Prostate gland (tissue), 2 donors: Measurements from ENCODE around the gene ACP6.

ENCODE experiments used
- POLR2A ChIP-seq: fragments of 450-650 bp; IDR thresholded peaks from one replicate; pipeline ENCODE4 v1.6.1; 2016; ENCODE audit warnings: antibody characterized with exemption, mild to moderate bottlenecking
- POLR2AphosphoS5 ChIP-seq: sonication (generic); formaldehyde crosslinking; IDR thresholded peaks from one replicate; pipeline ENCODE4 v1.6.1; 2017; ENCODE audit warnings: antibody characterized with exemption
- TF ChIP-seq, protein P1 (sequence below), 4 experiments: fragments of 200-600 bp in 2 of 4; fragments of 450-650 bp in 2 of 4; sonication (generic) in 2 of 4; IDR thresholded peaks; 1 replicate in 3 of 4; 2 replicates in 1 of 4; pipeline ENCODE4 v1.5.1; 2016 to 2019; ENCODE audit warnings: antibody characterized with exemption in 4 of 4, mild to moderate bottlenecking in 2 of 4, moderate library complexity in 2 of 4

DNA sequence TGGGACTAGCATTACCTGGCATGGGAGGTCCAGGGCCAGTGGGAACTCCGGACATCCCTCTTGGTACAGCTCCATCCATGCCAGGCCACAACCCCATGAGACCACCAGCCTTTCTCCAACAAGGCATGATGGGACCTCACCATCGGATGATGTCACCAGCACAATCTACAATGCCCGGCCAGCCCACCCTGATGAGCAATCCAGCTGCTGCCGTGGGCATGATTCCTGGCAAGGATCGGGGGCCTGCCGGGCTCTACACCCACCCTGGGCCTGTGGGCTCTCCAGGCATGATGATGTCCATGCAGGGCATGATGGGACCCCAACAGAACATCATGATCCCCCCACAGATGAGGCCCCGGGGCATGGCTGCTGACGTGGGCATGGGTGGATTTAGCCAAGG, 45.8 kb downstream of the ACP6 start:
- TF ChIP-seq POLR2A: no peak
- TF ChIP-seq, protein P1, sequence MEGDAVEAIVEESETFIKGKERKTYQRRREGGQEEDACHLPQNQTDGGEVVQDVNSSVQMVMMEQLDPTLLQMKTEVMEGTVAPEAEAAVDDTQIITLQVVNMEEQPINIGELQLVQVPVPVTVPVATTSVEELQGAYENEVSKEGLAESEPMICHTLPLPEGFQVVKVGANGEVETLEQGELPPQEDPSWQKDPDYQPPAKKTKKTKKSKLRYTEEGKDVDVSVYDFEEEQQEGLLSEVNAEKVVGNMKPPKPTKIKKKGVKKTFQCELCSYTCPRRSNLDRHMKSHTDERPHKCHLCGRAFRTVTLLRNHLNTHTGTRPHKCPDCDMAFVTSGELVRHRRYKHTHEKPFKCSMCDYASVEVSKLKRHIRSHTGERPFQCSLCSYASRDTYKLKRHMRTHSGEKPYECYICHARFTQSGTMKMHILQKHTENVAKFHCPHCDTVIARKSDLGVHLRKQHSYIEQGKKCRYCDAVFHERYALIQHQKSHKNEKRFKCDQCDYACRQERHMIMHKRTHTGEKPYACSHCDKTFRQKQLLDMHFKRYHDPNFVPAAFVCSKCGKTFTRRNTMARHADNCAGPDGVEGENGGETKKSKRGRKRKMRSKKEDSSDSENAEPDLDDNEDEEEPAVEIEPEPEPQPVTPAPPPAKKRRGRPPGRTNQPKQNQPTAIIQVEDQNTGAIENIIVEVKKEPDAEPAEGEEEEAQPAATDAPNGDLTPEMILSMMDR (IDR thresholded peaks at IDR 0.05): no peak
- TF ChIP-seq POLR2AphosphoS5: no peak
